Motor neuron (in vitro differentiated cells): ENCODE data around the gene PFKFB3. TPM values are rescaled to one million over a fixed set of nuclear protein-coding genes. Genes with fewer than 3 reads are reported as not detected.

Experiments used
- ATAC-seq, 8 experiments: fragments of 200-7000 bp; cut with Tn5 transposase; replicated peaks in 6 of 8; 2 replicates each; pipeline ENCODE4 v1.8.0; 2021; ENCODE audit warnings: mild to moderate bottlenecking in 8 of 8, moderate library complexity in 8 of 8
- H3K27ac ChIP-seq, 2 donors: fragments of 250-450 bp; sonication (Bioruptor Pico); 2 replicates each; pipeline ENCODE4 v1.9.0; 2021; ENCODE audit warnings: antibody characterized with exemption in 2 of 2, mild to moderate bottlenecking in 2 of 2, moderate library complexity in 1 of 2
- H3K4me1 ChIP-seq, 2 donors: fragments of 250-450 bp; sonication (Bioruptor Pico); replicated peaks in 1 of 2; 2 replicates each; pipeline ENCODE4 v1.6.1; 2021; ENCODE audit warnings: antibody characterized with exemption in 2 of 2, mild to moderate bottlenecking in 2 of 2, moderate library complexity in 1 of 2
- H3K4me3 ChIP-seq, 5 donors: fragments of 250-450 bp; sonication (Bioruptor Pico); 2 replicates each; pipeline ENCODE4 v1.9.0; 2021; ENCODE audit warnings: antibody characterized with exemption in 5 of 5, mild to moderate bottlenecking in 5 of 5, moderate library complexity in 4 of 5
- WGBS, 10 experiments: fragments of 450-650 bp; shearing (Covaris generic); methylation state at CpG; one replicate each; pipeline ENCODE4 v1.0.0; 2022; 5-methylcytosine and 5-hydroxymethylcytosine counted together
- in situ Hi-C, 9 experiments: fragments of 400-800 bp; cut with MboI; loops; one replicate each; pipeline ENCODE4 v1.15.0; 2021; ENCODE audit warnings: low sequenced_read_pairs in 9 of 9, low pct_unique_long_range_greater_than_20kb in 2 of 9; ENCODE audit not compliant: unreplicated experiment in 9 of 9
- total RNA-seq, 8 experiments: library from RNA; unstranded; fragments of 300-600 nt; gene quantifications; 2 replicates each; pipeline versions ENCODE4 v1.2.3 to v1.2.4, GENCODE V29; 2022

Gene PFKFB3
- total RNA-seq, 8 experiments from 2014 or later: 32.4 to 80.6 (median 46.6) TPM

DNA sequence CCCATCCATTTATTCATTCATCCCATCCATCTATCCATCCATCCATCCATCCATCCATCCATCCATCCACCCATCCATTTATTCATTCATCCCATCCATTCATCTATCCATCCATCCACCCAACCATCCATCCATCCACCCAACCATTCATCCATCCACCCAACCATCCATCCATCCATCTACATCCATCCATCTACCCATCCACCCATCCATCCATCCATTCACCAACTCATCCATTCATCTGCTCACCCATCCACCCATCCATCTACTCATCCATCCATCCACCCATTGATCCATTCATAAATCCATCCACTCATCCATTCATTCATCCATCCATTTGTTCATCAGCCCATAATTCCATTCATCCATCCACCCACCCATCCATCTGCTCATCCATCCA lies 56.4 kb downstream of the PFKFB3 start:
- Histone ChIP-seq H3K4me3 (no peak overlapping the region), H3K27ac (no peak overlapping the region), H3K4me1 (no peaks in the 10 kb centered on the region)
- ATAC-seq: no peak
- in situ Hi-C loops: no loop called here

- Histone ChIP-seq H3K27ac (no peak overlapping the region), H3K4me1 (no peaks in the 10 kb centered on the region), H3K4me3 (no peak overlapping the region)
- WGBS, 10 experiments: 18 to 100% (median 83%) methylated on average over 1 to 3 of the region's 3 CpGs
- no peak for ATAC-seq
- in situ Hi-C loops: no loop called here
These were observed 58.1 kb downstream of the PFKFB3 start for GRCh38 chr10:6260843-6261242.

DNA sequence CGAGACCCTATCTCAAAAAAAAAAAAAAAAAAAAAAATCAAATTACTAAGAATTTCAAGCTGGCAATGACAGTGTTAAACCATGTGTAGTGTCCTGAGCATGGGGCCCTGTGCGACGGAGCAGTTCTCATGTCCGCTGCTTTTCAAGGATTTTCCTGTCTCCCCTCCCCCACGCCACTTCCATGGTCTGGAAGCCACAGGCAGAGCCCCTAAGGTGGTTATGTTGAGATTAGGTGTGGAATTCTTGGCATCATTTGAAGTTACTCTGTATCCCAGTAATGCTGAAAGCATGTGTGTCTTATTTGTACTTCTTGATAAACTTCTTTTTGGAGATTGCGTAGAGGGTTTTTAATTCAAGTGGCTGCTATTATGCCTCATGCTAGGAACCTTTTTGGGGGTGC lies 65.2 kb downstream of the PFKFB3 start:
- no peak overlapping the region for H3K4me3 ChIP-seq
- peaks cover 0 to 4% of the 10 kb centered on the region in 2 donors for H3K4me1 ChIP-seq
- H3K27ac ChIP-seq: no peak overlapping the region
- peak in 1 of 8 experiments; percentile 43 for ATAC-seq
- 40 to 100% (median 83%) methylated on average over 1 to 3 of the region's 6 CpGs; no CpG with 5 or more reads in 1 of the 10 experiments for WGBS, 10 experiments
- in situ Hi-C loops: no loop called here

DNA sequence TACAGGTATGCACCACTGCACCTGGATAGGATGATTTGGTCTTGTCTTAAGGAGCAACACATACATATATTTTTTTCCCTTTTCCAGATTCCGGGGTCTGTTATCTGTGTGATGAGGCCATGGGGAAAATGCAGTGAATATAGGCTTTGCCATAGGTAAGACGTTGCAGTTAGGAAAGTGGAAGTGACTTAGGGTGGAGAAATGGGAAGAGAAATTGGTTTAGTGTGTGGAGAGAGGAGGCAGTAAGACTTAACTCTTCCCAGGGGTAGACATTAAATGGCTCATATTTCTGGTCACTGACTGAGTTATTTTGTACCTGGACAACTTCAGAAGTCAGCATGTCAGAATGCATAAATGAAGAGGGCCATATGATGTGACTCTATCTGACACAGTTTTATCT lies 66.7 kb downstream of the PFKFB3 start:
- in situ Hi-C loops: no loop called here
- no peak for ATAC-seq
- Histone ChIP-seq H3K4me3 (no peak overlapping the region), H3K27ac (no peak overlapping the region), H3K4me1 (peaks cover 0 to 4% of the 10 kb centered on the region in 2 donors)
- WGBS, 10 experiments: 32 to 100% (median 94%) methylated on average over 1 to 2 of the region's 2 CpGs; no CpG with 5 or more reads in 2 of the 10 experiments

DNA sequence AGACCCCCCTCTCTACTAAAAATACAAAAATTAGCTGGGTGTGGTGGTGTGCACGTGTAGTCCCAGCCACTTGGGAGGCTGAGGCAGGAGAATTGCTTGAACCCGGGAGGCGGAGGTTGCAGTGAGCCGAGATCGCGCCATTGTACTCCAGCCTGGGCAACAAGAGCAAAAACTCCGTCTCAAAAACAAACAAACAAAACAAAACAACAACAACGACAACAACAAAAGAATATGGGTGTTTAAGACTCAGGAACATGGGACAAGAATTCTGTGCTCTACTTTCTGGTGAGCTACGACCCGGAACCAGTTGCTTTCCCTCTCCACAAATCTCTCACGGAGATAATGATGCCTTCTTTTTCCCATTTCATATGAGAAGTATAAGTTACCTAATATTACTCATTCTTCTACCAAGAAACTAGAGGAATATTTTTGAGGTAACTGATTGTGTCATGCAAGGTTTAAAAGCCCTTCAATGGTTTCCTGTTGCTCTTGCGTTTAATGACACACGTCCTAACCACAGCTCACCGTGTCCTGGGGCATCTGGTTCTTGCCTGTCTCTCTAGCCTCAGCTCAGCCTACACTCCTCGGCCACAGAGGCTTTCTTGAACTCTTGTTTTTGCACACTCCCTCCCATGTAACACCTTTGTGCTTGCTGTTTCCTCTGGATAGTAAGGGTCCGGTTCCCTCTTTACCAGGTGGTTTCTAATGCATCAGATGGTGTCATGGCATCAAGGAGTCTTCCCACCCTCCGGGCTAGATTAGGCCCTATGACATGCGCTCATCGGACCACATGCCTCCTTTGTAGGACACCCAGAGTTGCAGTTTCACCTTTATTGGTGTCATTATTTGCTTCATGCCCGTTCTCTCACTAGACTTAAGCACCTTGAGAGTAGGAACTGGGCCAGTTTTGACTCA lies 67.5 kb downstream of the PFKFB3 start:
- 20 to 92% (median 83%) methylated on average over 1 to 20 of the region's 20 CpGs for WGBS, 10 experiments
- H3K4me3 ChIP-seq: no peak overlapping the region
- in situ Hi-C loops: no loop called here
- no peak overlapping the region for H3K27ac ChIP-seq
- no peak for ATAC-seq
- peaks cover 6 to 9% of the 10 kb centered on the region in 2 donors for H3K4me1 ChIP-seq

GRCh38 chr10:6270951-6271350 lies 68.2 kb downstream of the PFKFB3 start:
- in situ Hi-C loops: no loop called here
- peaks cover 13 to 17% of the 10 kb centered on the region in 2 donors for H3K4me1 ChIP-seq
- no peak for ATAC-seq
- 40 to 100% (median 78%) methylated on average over 1 to 7 of the region's 7 CpGs; no CpG with 5 or more reads in 1 of the 10 experiments for WGBS, 10 experiments
- no peak overlapping the region for H3K4me3 ChIP-seq
- no peak overlapping the region for H3K27ac ChIP-seq

DNA sequence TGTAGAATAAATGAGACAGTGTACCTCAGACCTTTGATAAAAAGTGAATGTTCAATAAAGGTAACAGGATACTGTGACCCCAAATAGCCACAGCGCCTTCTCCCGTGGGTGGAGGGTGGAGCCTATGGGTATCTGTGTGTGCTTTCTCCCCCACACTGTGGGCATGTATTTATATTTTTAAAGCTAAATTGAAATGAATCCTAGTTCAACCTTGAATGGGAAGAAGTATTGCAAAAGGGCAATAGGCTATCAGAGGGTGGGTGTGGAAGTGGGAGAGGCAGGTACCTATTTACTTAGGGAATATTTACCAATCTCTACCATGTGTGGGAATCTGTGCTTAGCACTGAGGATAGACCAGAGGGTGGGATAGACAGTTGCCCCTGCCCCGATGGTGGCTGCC lies 68.9 kb downstream of the PFKFB3 start:
- in situ Hi-C loops: no loop called here
- H3K4me1 ChIP-seq: peaks cover 14 to 18% of the 10 kb centered on the region in 2 donors
- no peak overlapping the region for H3K27ac ChIP-seq
- WGBS, 10 experiments: 60 to 100% (median 84%) methylated on average over 1 to 3 of the region's 3 CpGs; no CpG with 5 or more reads in 5 of the 10 experiments
- no peak overlapping the region for H3K4me3 ChIP-seq
- no peak for ATAC-seq

- ATAC-seq: no peak
- in situ Hi-C loops: no loop called here
- H3K4me3 ChIP-seq: no peak overlapping the region
- WGBS, 10 experiments: 82 to 96% (median 92%) methylated on average over 2 to 6 of the region's 10 CpGs; no CpG with 5 or more reads in 5 of the 10 experiments
- peaks cover 14 to 18% of the 10 kb centered on the region in 2 donors for H3K4me1 ChIP-seq
- no peak overlapping the region for H3K27ac ChIP-seq
These were observed 69.4 kb downstream of the PFKFB3 start for GRCh38 chr10:6272126-6272525.

- in situ Hi-C loops: no loop called here
- Histone ChIP-seq H3K4me3 (no peak overlapping the region), H3K27ac (no peak overlapping the region), H3K4me1 (peaks cover 14% of the 10 kb centered on the region in 2 donors)
- ATAC-seq: no peak
- 70 to 90% (median 87%) methylated on average over 2 to 11 of the region's 11 CpGs; no CpG with 5 or more reads in 4 of the 10 experiments for WGBS, 10 experiments
These were observed 70.6 kb downstream of the PFKFB3 start for GRCh38 chr10:6273351-6273750.

GRCh38 chr10:6274040-6274439 lies 71.3 kb downstream of the PFKFB3 start:
- Histone ChIP-seq H3K27ac (no peak overlapping the region), H3K4me1 (peaks cover 14 to 15% of the 10 kb centered on the region in 2 donors), H3K4me3 (no peak overlapping the region)
- ATAC-seq: no peak
- in situ Hi-C loops: no loop called here
- WGBS, 10 experiments: 67 to 100% (median 100%) methylated on average over 1 to 4 of the region's 4 CpGs; no CpG with 5 or more reads in 1 of the 10 experiments

DNA sequence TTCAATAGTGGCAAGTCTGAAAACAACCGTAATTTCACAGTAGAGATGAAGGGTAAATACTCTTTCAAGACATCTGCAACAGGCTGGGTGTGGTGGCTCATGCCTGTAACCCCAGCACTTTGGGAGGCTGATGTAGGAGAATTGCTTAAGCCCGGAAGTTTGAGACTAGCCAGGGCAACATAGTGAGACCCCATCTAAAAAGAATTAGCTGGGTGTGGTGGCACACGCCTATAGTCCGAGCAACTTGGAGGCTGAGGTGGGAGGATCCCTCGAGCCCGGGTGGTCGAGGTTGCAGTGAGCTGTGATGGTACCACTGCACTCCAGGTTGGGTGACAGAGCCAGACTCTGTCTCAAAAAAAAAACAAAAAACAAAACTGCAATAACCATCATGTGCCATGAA lies 71.8 kb downstream of the PFKFB3 start:
- 48 to 100% (median 93%) methylated on average over 1 to 6 of the region's 7 CpGs; no CpG with 5 or more reads in 3 of the 10 experiments for WGBS, 10 experiments
- Histone ChIP-seq H3K4me1 (peaks cover 14 to 19% of the 10 kb centered on the region in 2 donors), H3K4me3 (no peak overlapping the region), H3K27ac (peak overlapping the region in 1 of 2 donors; percentile 85)
- in situ Hi-C loops: no loop called here
- ATAC-seq: peak in 1 of 8 experiments; percentile 1

GRCh38 chr10:6275022-6275997 lies 72.6 kb downstream of the PFKFB3 start:
- in situ Hi-C loops: no loop called here
- Histone ChIP-seq H3K4me1 (peaks cover 22 to 28% of the 10 kb centered on the region in 2 donors), H3K27ac (peak overlapping the region; percentile 85), H3K4me3 (peak overlapping the region in 2 of 5 donors; percentile 18 to 20)
- ATAC-seq: peak; percentile 92 to 97 (median 96)
- WGBS, 10 experiments: 20 to 91% (median 47%) methylated on average over 1 to 21 of the region's 29 CpGs

DNA sequence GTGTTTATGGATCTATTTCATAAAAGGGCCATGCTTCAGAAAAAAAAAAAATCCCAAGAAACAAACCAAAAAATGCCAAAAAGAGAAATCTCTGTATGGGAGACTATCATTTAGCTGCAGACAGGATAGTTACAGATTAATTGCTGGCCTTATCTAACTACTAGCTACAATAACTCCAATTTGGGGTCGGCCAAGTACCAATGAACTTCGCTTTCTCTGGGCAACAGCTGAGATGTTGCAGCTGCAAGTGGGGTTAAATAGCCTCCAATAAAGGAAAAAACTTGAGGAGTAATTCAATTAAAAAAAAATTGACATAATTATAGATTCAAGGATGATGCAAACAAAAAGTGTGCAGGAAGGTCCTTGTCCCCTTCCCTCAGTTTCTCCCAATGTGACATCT lies 73.6 kb downstream of the PFKFB3 start:
- Histone ChIP-seq H3K4me1 (peaks cover 24 to 32% of the 10 kb centered on the region in 2 donors), H3K27ac (no peak overlapping the region), H3K4me3 (no peak overlapping the region)
- ATAC-seq: no peak
- in situ Hi-C loops: no loop called here
- 80 to 100% (median 100%) methylated on average over 1 to 2 of the region's 2 CpGs; no CpG with 5 or more reads in 4 of the 10 experiments for WGBS, 10 experiments
